ENCODE results near the gene DDX50.
"Not testable (repeated sequence)": the region's sequence is repeated elsewhere in the genome, so short reads cannot be mapped to it uniquely, and the experiment has no call there.

The DDX50 gene

DNA sequence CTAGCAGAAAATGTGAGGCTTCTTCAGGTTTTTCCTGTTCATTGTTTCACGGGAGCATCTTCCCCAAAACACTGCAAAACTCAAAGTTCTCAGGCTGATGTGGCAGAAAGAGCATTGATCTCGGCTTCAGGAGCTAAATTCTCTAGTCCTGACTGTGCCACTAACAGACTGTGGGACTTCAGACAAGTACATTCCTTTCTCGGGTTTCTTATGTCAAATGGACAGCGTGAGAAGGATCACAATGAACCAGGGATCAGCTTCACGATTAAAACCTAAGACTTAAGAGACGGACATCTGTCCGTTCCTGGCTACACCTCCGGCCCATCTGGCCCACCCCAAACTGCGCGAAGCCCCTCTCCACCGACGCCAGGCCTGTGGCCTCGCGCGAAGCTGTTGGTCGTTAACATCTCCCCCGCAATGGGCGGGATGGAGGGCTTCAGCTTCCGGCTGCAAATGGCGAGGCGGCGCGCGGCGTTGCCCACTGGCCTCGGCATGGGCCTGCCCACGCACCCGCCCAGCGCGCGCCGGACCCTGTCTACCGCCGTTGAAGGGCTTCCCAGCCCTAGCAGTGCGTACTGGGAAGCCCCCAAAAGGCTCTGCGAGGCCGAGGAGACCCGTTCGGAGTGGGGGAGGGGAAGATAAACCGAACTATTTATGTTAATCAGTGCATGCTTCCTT, 549 bp upstream of the DDX50 start:
- peak in 1 of 2 donors; percentile 55 for DNase-seq (ENCODE audit: low read depth in 1 of 2, low spot score in 1 of 2)

DNA sequence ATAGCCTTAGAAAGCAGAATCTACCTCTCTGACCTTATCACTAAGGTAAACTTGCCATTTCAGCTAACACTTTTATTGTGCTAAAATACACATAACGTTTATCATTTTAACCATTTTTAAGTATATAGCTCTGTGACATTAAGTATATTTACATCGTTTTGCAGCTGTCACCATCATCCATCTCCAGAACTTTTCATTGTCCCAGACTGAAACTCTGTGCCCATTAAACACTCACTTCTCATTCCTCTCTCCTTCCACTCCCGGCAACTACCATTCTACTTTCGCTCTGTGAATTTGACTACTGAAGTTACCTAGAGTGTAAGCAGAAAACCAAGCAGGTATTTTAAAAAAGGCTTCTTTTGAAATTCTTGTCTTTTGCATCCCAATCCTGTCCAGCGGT, 1.3 kb downstream of the DDX50 start:
- DNase-seq (ENCODE audit: low read depth in 1 of 2, low spot score in 1 of 2): no peak

DNA sequence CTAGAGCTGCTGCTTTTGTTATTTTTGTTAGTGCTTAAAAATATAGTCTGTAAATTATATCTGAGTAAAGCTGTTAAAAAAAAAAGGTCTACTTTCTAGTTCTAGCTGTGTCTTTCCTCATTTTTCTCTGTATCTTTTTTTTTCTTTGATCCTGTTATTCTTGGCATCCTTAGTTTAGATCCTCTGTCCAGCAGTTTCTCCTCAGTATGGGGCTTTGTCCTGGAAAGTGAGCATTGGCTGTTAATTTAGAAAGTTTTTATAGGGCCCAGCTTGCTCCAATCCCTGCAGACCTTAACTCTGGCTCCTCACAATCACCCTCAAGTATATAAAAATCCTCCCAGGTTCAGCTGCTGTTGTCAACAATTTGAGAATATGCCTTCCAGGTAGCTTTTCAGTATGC, 23.5 kb downstream of the DDX50 start:
- DNase-seq (ENCODE audit: low read depth in 1 of 2, low spot score in 1 of 2): no peak

DNA sequence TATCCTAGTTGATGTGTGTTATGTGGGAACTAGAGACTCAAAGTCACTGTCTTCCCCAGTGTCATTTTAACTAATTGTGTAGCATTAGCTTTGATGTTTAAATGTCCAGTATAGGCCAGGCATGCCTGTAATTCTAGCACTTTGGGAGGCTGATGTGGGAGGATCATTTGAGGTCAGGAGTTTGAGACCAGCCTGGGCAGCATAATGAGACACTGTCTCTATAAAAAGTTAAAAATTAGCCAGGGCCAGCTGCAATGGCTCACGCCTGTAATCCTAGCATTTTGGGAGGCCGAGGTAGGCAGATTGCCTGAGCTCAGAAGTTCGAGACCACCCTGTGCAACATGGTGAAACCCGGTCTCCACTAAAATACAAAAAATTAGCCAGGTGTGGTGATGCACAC, 24.4 kb downstream of the DDX50 start:
- no peak for DNase-seq (ENCODE audit: low read depth in 1 of 2, low spot score in 1 of 2)

DNA sequence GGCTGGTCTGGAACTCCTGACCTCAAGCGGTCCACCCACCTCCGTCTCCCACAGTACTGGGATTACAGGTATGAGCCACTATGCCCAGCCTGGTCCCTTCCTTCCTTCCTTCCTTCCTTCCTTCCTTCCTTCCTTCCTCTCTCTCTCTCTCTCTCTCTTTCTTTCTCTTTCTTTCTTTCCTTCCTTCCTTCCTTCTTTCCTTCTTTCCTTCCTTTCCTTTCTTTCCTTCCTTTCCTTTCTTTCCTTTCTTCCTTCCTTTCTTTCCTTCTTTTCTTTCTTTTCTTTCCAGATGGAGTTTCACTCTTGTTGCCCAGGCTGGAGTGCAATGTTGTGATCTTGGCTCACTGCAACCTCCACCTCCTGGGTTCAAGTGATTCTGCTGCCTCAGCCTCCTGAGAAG, 28.0 kb downstream of the DDX50 start:
- DNase-seq (ENCODE audit: low read depth in 1 of 2, low spot score in 1 of 2): not testable (repeated sequence)

DNA sequence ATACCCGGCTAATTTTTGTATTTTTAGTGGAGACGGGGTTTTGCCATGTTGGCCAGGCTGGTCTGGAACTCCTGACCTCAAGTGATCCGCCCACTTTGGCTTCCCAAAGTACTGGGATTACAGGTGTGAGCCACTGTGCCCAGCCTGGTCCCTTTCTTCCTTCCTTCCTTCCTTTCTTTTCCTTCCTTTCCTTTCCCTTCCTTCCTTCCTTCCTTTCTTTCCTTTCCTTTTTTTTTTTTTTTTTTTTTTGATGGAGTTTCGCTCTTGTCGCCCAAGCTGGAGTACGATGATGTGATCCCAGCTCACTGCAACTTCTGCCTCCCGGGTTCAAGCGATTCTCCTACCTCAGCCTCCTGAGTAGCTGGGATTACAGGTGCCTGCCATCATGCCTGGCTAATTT, 28.8 kb downstream of the DDX50 start:
- DNase-seq (ENCODE audit: low read depth in 1 of 2, low spot score in 1 of 2): not testable (repeated sequence)

DNA sequence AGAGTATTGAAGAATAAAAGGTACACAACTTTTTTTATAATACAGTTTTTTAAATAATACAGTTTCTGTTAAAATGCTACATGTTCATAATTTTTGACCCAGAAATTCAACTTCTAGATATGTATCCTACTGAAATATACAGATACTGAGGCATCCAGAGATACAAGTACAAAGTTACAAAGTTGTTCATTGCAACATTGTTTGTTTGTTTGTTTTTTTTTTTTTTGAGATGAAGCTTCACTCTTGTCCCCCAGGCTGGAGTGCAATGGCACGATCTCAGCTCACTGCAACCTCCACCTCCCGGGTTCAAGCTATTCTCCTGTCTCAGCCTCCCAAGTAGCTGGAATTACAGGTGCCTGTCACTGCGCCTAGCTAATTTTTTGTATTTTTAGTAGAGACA, 31.7 kb downstream of the DDX50 start:
- DNase-seq (ENCODE audit: low read depth in 1 of 2, low spot score in 1 of 2): not testable (repeated sequence)

DNA sequence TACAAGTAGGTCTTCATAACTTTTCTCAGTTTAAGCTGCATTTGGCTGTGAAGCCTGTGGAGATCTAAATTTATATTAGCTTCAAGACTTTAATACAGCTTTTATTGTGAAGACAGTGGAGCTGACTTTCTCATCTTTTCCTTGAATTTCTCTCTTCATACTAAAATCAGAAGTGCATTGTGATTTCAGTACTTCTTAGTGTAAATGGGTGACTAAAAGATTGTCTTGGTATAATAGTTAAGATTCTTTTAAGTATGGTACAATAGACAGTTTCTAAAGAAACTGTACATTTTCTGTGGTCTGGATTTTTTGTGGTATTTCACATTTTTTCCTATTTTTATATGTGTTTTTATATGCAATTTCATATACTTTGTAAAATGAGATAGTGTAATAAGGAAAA, 33.9 kb downstream of the DDX50 start:
- no peak for DNase-seq (ENCODE audit: low read depth in 1 of 2, low spot score in 1 of 2)

DNA sequence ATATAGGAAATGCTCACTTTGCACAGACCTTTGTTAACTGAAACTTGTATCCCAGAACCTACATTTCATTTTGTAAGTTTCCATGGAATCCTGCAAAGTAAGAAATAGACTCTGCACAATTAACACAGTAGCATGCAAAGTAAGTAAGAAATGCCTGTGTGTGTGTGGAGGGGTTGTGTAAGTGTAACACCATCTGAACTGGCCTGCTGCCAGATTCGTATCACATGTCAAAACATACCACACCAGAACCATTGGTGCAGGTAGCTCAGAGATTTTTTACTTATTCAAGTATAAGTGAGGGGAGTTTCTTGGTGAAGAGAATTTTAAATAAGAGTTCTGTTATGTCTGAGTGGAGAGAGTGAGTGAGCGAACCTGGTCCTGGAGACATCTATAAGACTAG, 37.0 kb downstream of the DDX50 start:
- DNase-seq (ENCODE audit: low read depth in 1 of 2, low spot score in 1 of 2): no peak

DNA sequence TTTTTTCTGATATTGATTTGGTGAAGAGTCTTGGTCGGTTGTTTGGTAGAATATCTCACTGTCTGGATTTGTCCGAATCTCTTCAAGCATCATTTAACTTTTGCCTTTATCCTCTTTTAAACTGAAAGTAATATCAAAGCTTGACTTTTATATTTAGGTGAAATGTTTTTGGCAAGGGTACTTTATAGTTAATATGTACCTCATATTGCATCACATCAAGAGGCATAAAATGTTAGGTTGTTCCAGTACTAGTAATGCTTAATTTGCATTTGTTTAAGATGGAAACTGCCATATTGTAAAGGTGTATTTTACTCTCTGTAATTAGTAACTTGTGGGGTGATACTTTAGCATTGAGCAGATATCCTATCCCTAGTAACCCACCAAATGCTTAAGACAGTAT, 37.8 kb downstream of the DDX50 start:
- no peak for DNase-seq (ENCODE audit: low read depth in 1 of 2, low spot score in 1 of 2)

DNA sequence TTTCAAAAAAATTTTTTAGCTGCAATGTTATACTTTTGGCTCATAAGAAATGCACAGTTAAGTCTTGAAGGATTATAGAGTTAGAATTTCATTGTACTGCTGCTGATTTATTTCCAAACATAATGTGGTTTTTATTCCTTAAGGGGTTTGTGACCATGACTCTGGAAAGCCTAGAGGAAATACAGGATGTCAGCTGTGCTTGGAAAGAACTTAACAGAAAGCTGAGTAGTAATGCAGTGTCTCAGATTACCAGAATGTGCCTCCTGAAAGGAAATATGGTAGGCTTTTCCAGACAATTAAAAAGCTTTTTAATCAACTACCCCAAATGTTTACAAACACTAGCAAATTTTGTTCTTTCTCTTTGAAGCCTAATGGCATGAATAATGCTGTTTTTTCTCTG, 39.8 kb downstream of the DDX50 start:
- not testable (repeated sequence) for DNase-seq (ENCODE audit: low read depth in 1 of 2, low spot score in 1 of 2)

DNA sequence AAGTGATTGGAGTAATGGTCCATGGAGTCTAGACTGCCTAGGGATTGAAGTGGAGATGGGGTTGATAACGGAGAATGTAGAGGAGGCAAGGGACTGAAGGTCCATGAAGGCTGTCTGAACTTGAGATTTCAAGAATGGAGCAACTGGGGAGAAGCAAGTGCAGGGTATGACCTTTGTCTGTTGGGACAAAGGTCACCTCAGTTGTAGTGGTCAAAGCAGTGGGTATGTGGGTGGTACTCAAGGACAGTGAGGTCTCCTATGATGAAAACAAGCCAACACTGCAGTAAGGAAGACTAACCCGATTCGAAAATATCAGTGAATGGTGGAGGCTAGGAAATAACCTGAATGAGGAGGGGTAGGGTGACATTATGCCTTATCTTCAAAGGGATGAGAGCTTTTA, 49.5 kb downstream of the DDX50 start:
- DNase-seq (ENCODE audit: low read depth in 1 of 2, low spot score in 1 of 2): no peak

DNA sequence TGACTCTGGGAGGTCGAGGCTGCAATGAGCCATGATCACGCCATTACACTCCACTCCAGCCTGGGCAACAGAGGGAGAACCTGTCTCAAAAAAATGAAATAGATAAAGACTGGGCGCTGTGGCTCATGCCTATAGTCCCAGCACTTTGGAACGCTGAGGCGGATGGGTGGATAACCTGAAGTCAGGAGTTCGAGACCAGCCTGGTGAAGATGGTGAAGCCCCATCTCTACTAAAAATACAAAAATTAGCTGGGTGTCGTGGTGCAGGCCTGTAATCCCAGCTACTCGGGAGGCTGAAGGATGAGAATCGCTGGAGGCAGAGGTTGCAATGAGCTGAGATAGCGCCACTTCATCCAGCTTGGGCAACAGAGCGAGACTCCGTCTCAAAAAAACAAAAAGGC, 53.8 kb downstream of the DDX50 start:
- no peak for DNase-seq (ENCODE audit: low read depth in 1 of 2, low spot score in 1 of 2)

DNA sequence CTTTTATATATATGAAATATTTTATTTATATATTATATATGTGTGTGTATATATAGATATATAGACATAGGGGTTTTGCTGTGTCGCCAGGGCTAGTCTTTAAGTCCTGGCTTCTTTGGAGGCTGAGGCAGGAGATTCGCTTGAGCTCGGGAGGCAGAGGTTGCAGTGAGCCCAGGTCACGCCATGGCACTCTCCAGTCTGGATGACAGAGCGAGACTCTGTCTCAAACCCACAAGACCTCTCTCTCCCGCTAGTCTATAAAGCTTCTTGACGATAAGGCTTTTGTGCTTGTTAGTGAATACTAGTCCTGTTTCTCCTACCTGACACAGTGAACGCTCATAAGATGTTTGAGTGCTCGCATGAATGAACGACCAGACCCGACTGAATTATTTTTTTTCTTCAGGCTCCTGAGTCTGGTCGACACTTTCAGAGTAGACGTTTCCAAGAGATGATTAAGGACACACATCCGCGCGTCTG, 54.3 kb downstream of the DDX50 start:
- DNase-seq (ENCODE audit: low read depth in 1 of 2, low spot score in 1 of 2): no peak

DNA sequence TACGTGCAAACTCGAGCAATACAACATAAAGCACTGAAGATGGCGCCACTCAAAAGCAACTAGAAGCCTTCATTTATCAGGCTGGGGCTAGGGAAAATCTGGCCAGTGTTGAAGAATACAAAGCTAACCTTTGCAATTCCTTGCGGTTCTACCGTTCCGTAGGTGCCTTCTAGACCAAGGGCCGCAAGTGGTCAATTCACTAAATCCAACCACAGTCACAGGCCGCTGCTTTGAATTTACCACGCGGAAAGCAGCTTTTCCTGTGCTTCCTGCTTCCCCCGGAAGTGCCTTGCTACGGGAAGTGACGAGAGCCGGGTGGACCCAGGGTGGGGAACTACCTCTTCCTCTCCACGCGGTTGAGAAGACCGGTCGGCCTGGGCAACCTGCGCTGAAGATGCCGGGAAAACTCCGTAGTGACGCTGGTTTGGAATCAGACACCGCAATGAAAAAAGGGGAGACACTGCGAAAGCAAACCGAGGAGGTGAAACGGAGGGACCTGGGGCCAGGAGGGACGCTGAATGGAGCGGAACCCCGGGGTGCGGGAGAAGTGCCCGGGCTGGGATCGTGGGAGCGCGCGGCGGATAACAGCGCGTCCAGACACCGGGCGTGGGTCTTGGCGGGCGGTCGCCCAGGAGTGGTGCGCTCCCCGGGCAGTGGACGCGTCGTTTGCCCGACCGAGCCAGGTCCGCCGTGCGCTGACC, 54.9 kb downstream of the DDX50 start, which contains the start of gene DDX21:
Gene DDX21, plus strand, starts transcription at position 339 of the 701 bp plus-strand sequence. Its CDS starts 56 bp downstream, at position 395.
- peak; percentile 69 to 73 for DNase-seq (ENCODE audit: low read depth in 1 of 2, low spot score in 1 of 2)

DNA sequence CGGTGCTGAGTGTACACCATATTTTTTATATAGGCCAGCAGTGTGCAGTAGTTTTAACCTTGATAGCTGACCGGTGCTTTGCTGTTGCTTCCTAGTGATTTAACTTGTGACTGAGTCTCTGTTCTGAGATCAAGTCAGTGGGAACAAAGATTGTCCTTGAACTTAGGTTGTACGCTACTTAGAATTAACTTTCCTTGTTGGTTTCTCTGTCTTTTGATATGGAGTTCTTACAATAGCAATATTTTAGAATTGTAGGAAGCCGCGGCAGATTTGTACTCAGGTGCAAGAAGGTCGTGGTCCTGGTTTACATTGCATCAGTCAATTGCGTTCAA, 56.1 kb downstream of the DDX50 start:
- no peak for DNase-seq (ENCODE audit: low read depth in 1 of 2, low spot score in 1 of 2)

DNA sequence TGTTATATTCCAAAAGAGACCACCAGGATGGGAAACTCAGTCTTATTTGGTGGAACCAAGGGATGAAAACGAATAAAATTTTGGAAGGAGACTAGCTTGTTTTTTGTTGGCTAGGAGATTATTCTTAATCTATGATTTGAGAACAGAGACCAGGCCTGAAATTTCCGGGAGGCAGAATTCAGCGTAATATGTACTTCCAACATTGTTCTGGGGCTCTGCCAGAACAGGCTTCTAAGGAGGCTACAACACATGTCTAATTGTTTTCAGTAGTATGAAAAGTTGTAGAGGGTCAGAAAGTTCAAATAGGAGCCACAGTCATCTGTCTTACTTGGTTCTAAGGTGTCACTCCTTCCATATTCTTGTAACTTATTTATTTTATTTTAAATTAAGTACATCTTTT, 56.5 kb downstream of the DDX50 start:
- no peak for DNase-seq (ENCODE audit: low read depth in 1 of 2, low spot score in 1 of 2)

DNA sequence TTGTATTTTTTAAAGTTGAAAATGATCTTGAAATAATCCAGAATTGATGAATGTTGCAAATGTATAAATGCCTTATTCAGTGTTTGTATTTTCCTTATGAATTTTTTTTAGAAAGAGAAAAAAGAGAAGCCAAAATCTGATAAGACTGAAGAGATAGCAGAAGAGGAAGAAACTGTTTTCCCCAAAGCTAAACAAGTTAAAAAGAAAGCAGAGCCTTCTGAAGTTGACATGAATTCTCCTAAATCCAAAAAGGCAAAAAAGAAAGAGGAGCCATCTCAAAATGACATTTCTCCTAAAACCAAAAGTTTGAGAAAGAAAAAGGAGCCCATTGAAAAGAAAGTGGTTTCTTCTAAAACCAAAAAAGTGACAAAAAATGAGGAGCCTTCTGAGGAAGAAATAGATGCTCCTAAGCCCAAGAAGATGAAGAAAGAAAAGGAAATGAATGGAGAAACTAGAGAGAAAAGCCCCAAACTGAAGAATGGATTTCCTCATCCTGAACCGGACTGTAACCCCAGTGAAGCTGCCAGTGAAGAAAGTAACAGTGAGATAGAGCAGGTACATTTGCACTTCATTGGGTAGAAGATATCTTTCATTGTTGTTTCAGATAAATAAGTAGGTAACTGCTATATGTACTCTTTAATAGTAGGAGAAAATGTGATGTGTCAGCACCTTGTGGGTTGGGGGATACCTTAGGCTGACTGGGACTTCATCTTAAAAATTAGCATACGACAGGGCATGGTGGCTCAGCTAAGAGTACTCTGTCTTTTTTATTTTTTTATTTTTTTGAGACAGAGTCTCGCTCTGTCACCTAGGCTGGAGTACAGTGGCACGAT, 58.8 kb downstream of the DDX50 start:
- no peak for DNase-seq (ENCODE audit: low read depth in 1 of 2, low spot score in 1 of 2)

DNA sequence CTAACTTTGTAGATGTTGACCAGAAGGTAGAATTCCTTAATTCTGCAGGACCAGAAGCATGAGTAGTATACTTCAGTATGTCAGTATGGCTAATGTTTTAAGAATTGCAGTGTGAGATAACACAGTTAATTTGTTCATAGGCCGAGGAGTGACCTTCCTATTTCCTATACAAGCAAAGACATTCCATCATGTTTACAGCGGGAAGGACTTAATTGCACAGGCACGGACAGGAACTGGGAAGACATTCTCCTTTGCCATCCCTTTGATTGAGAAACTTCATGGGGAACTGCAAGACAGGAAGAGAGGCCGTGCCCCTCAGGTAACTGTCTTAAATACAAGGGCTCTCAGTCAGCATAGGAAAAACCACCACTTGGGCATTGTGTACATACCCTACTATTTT, 62.0 kb downstream of the DDX50 start:
- DNase-seq (ENCODE audit: low read depth in 1 of 2, low spot score in 1 of 2): no peak

DNA sequence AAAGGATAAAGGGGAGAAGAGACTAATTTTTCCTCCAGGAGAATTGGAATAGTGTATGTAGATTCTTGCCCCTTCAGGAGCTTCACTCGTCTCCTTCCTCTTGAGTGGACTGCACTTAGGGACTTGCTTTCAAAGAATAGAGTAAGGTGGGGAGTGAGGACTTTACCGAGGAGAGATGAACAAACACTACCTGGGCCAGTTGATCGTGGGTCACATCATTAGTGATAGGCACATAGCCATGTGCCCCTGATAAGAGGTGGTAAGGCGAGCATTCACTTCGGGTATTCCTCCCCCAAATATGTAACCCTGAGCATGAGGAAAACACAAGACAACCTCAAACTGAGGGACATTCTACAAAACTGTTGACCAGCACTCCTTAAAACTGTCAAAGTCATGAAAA, 72.9 kb downstream of the DDX50 start:
- no peak for DNase-seq (ENCODE audit: low read depth in 1 of 2, low spot score in 1 of 2)

DNA sequence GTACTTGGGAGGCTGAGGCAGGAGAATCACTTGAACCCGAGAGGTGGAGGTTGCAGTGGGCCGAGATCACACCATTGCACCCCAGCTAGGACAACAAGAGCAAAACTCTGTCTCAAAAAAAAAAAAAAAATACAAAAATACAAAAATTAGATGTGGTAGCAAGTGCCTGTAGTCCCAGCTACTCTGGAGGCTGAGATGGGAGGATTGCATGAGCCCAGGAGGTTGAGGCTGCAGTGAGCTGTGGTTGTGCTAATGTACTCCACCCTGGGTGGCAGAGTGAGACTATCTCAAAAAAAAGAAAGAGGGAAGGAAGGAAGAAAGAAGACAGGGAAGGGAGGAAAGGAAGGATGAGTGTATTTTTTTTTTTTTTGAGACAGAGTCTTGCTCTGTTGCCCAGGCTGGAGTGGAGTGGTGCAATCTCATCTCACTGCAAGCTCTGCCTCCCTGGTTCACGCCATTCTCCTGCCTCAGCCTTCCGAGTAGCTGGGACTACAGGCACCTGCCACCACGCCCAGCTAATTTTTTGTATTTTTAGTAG, 74.9 kb downstream of the DDX50 start:
- not testable (repeated sequence) for DNase-seq (ENCODE audit: low read depth in 1 of 2, low spot score in 1 of 2)

DNA sequence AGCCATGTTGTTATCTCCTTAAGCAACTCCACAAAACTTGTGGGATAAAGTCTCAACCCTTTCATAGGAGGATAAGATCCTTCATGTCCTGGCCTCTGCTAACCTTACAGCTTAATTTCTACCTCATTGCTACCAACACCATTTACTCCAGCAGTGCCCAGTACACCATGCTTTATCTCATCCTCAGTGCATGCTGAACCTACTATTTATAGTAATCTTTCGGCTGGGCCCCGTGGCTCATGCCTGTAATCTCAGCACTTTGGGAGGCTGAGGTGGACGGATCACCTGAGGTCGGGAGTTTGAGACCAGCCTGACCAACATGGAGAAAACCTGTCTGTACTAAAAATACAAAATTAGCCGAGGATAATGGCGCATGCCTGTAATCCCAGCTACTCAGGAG, 78.6 kb downstream of the DDX50 start:
- DNase-seq (ENCODE audit: low read depth in 1 of 2, low spot score in 1 of 2): not testable (repeated sequence)

All from stimulated activated CD4-positive, alpha-beta T cell treated with anti-CD3 and anti-CD28 coated beads, Interleukin-15, amount 100 ng/mL, for 1 hour (primary cell).